NCI-H345 (cell line): ENCODE results near the gene TSGA10IP.

Experiments used
- DNase-seq: peaks from one replicate; lab custom pipeline; 2025; lab: John Stamatoyannopoulos, UW

TSGA10IP gene

GRCh38 chr11:65977621-65978390 lies 32.5 kb downstream of the TSGA10IP start:
- DNase-seq = no peak

- DNase-seq = no peak
Observed at GRCh38 chr11:65978391-65979238, 33.3 kb downstream of the TSGA10IP start.

GRCh38 chr11:65979261-65979759 lies 34.0 kb downstream of the TSGA10IP start:
- DNase-seq = no peak

GRCh38 chr11:65981101-65981740 lies 35.9 kb downstream of the TSGA10IP start:
- DNase-seq = no peak

GRCh38 chr11:65981972-65982823 lies 36.9 kb downstream of the TSGA10IP start:
- DNase-seq = no peak

- DNase-seq = no peak
Observed at GRCh38 chr11:65982824-65983588, 37.7 kb downstream of the TSGA10IP start.

- DNase-seq = no peak
Observed at GRCh38 chr11:65983589-65983987, 38.3 kb downstream of the TSGA10IP start.

GRCh38 chr11:65987336-65987735 lies 42.1 kb downstream of the TSGA10IP start:
- DNase-seq = no peak

- DNase-seq = peak; percentile 90
Observed at GRCh38 chr11:65988791-65989592, 43.7 kb downstream of the TSGA10IP start.

- DNase-seq = no peak
Observed at GRCh38 chr11:65992056-65992455, 46.8 kb downstream of the TSGA10IP start.

GRCh38 chr11:65997286-65997685 lies 52.0 kb downstream of the TSGA10IP start:
- no peak for DNase-seq

- peak; percentile 98 for DNase-seq
Observed at GRCh38 chr11:66001942-66002647, 56.8 kb downstream of the TSGA10IP start, which contains the start of the genes BANF1 and EIF1AD. TSS of gene BANF1 (plus strand) at chr11:66002503. CDS start at chr11:66003251, 748 bp downstream. TSS of gene EIF1AD (minus strand) at chr11:66002157. CDS start at chr11:66000389, 1,768 bp downstream.

- no peak for DNase-seq
Observed at GRCh38 chr11:66002648-66003225, 57.5 kb downstream of the TSGA10IP start.

- no peak for DNase-seq
Observed at GRCh38 chr11:66003291-66003690, 58.0 kb downstream of the TSGA10IP start.

- no peak for DNase-seq
Observed at GRCh38 chr11:66004186-66004585, 58.9 kb downstream of the TSGA10IP start.

- DNase-seq = no peak
Observed at GRCh38 chr11:66006134-66006890, 61.0 kb downstream of the TSGA10IP start.

- DNase-seq = no peak
Observed at GRCh38 chr11:66006891-66007176, 61.6 kb downstream of the TSGA10IP start.

GRCh38 chr11:66007201-66007634 lies 61.9 kb downstream of the TSGA10IP start:
- no peak for DNase-seq
